ENCODE measurements around the gene CALY.

The CALY gene

DNA sequence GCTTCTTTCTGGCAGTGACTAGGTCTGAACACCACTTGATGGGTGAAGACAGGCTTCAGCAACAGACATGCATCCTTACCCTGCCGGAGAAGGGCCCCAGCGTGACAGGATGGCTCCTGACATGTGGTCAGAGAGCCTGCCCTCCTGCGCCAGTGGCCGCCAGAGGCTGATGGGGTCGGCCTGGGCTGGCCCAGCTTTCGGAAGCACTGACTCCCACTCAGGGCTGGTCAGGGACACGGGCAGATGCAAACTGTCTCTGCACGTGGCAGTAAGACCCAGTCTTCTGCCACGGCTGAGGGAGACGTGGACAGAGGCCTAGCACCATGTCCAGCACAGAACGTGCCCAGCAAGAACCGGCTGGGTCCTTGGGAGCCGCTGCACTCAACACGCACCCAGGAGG is 38.2 kb downstream of the CALY start:
- no peak for DNase-seq (ENCODE audit: low read depth, low spot score)
- H3K4me3 ChIP-seq (ENCODE audit: low read depth, low read length), result no peak overlapping the region
- ChIA-PET POLR2A (no interaction called here), CTCF (interaction anchor here (0.8 to 1.7 kb wide), 3 partner anchors 9 to 10 kb away, joined by 3 to 13 read pairs (median 4); no protein-coding TSS in a partner anchor)
- TF ChIP-seq, protein P1, sequence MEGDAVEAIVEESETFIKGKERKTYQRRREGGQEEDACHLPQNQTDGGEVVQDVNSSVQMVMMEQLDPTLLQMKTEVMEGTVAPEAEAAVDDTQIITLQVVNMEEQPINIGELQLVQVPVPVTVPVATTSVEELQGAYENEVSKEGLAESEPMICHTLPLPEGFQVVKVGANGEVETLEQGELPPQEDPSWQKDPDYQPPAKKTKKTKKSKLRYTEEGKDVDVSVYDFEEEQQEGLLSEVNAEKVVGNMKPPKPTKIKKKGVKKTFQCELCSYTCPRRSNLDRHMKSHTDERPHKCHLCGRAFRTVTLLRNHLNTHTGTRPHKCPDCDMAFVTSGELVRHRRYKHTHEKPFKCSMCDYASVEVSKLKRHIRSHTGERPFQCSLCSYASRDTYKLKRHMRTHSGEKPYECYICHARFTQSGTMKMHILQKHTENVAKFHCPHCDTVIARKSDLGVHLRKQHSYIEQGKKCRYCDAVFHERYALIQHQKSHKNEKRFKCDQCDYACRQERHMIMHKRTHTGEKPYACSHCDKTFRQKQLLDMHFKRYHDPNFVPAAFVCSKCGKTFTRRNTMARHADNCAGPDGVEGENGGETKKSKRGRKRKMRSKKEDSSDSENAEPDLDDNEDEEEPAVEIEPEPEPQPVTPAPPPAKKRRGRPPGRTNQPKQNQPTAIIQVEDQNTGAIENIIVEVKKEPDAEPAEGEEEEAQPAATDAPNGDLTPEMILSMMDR (IDR thresholded peaks at IDR 0.05; ENCODE audit: insufficient read depth, low read length, missing control alignments), result no peak

DNA sequence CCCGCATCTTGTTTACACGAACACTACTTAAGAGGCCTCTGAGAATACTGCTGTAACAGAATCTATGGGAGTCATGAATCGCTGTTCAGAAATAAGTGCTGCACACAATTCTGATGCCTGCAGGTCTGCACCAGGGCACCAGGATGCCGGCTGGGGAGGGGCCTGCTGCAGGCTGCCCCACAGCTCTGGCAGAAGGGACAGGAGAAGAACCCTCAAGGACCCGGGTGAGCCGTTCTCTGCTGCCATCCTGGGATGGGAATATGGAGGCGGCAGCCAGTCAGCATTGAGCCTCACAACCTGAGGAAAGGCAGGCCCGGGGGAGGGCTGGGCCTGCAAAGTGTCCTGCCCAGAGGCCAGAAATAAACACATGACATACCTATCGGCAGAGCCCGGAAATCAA is 39.2 kb downstream of the CALY start:
- no peak overlapping the region for H3K4me3 ChIP-seq (ENCODE audit: low read depth, low read length)
- ChIA-PET POLR2A (no interaction called here), CTCF (interaction anchor here (1.2 kb wide), 1 partner anchor 9 kb away, joined by 3 read pairs; no protein-coding TSS in a partner anchor)
- DNase-seq (ENCODE audit: low read depth, low spot score), result no peak
- TF ChIP-seq, protein P1 (IDR thresholded peaks at IDR 0.05; ENCODE audit: insufficient read depth, low read length, missing control alignments), result no peak

DNA sequence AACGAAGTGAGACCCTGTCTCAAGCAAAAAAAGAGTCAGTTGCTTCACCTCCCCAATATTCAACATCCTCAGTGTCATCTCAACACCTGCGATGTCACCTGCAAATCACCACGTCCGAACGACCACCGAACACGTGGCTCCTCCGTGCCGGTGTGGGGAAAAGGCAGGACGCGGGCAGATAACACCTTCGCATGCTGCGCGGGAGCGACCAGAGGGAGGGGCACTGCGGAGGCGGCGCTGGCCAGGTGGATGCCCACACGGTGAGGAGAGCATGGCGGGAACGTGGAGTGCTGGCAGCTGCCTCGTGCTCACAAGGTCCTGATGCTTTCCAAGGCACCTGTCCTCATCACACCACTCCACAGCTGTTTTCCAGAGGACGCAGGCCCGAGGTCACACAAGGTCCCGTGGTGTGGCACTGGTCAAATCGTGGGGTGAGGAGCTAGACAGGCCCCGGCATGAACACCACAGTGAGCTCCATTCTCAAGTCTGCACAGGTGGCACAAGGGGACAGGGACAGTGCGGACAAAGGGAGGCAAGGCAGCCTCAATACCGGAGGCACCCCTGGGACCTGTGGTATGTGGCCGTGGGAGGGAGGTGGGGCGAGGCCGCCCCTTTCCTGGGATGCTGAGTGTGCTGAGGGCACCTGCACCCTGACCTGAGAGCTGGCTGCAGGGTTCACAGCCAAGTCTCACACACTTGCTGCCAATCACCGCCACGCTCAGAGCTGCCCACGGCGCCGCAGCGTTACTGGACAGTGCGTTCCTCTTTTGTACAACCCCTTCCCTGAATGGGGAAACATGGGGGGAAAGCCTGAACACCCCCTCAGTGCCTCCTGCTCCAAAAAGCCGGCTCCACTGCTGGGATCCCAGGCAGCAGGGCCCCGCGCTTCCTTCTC is 41.0 kb downstream of the CALY start:
- POLR2A ChIA-PET, result no interaction called here

DNA sequence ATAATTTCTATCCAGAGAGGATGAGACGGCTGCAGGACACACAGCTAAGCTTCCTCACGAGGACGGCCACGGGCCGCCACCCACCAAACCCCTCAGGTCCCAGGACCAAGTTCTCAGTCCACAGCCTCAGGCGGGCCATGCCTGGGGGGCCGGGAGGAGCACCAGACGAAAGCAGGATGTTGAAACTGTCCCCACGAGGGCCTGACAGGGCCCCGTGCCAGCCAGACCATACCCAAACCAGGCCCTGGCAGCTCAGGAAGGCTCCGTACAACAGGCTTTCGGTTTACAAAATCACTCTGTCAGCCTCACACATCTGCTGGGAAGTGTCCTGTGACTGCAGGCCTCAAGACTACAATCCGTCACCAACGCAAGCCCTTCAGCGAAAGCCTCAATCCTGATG is 42.5 kb downstream of the CALY start:
- DNase-seq (ENCODE audit: low read depth, low spot score), result no peak
- CTCF ChIA-PET, result interaction anchor here (1.1 to 2.7 kb wide), 3 partner anchors 13 to 35 kb away, joined by 4 to 9 read pairs (median 5); no protein-coding TSS in a partner anchor
- H3K4me3 ChIP-seq (ENCODE audit: low read depth, low read length), result no peak overlapping the region
- TF ChIP-seq, protein P1 (IDR thresholded peaks at IDR 0.05; ENCODE audit: insufficient read depth, low read length, missing control alignments), result no peak
- POLR2A ChIA-PET, result no interaction called here

More for the DNA sequence above, 41.0 kb downstream of the CALY start:
- H3K4me3 ChIP-seq (ENCODE audit: low read depth, low read length), result no peak overlapping the region
- no peak for DNase-seq (ENCODE audit: low read depth, low spot score)
- TF ChIP-seq, protein P1 (IDR thresholded peaks at IDR 0.05; ENCODE audit: insufficient read depth, low read length, missing control alignments), result no peak
- CTCF ChIA-PET, result interaction anchor here (0.7 to 2.7 kb wide), 2 partner anchors 12 to 34 kb away, joined by 3 to 9 read pairs; no protein-coding TSS in a partner anchor

DNA sequence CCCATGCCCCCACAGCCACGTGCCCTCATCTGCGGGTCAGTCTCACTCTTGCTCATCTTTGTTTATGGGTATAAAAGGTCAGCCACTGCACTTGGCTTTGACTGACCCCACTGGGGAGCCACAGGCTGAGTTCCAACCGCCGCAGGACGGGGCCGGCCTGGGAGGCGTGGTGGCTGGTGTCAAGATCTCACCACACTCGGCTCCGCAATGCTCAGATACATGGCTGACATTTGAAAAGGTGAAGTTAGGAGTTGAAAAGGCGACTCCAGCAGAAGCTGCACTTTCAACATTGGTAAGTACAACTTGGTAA is 42.9 kb downstream of the CALY start:
- CTCF ChIA-PET, result interaction anchor here (1.1 to 2.7 kb wide), 3 partner anchors 12 to 36 kb away, joined by 4 to 9 read pairs (median 5); no protein-coding TSS in a partner anchor
- TF ChIP-seq, protein P1 (IDR thresholded peaks at IDR 0.05; ENCODE audit: insufficient read depth, low read length, missing control alignments), result no peak
- H3K4me3 ChIP-seq (ENCODE audit: low read depth, low read length), result no peak overlapping the region
- POLR2A ChIA-PET, result no interaction called here
- no peak for DNase-seq (ENCODE audit: low read depth, low spot score)
